ENCODE measurements around the gene SEL1L3. TPM values are rescaled to one million over a fixed set of nuclear protein-coding genes. Genes with fewer than 3 reads are reported as not detected.

Gene SEL1L3
- total and polyA plus RNA-seq, 9 of the 15 experiments (the other 6 are each of a cell fraction or from before 2014, with no cell fraction given) = 10.0 to 44.3 (median 21.6) TPM

DNA sequence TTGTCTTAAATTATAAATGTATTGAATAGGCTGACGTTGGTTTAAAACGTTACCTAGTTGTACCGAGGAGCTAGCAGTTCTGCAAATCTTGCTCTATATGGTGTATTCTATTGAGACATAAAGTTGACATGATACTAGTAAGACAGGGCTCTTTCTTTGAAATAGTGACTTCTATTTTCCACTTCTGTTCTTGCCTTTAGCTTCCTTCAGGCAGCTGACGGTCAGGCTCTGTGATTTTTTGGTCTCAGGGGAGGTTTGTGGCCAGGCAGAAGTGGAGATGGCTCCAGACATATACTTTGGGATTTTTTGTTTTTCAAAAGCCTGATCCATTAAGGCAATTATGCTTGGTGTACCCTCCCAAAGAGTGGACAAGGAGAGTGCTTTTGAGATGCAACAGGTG lies 111.9 kb downstream of the SEL1L3 start:
- CTCF ChIA-PET (ENCODE audit: low intra/inter-chr PET ratio) = no interaction called here
- BruUV-seq (replicated peaks) = no TSS peak

More for the DNA sequence above, 111.9 kb downstream of the SEL1L3 start:
- Histone ChIP-seq H3K9ac (ENCODE audit: insufficient read depth in 1 of 2, low read depth in 2 of 2, low read length in 2 of 2) (no peak overlapping the region), H3K4me3 (no peak overlapping the region), H4K20me1 (replicated peaks; ENCODE audit: control insufficient read depth, insufficient read depth, low read length) (no peaks in the 10 kb centered on the region), H2AFZ (ENCODE audit: low read depth, low read length) (no peak overlapping the region), H3K9me1 (ENCODE audit: control insufficient read depth, insufficient read depth, low read length) (no peaks in the 10 kb centered on the region), H3K79me2 (ENCODE audit: control insufficient read depth, insufficient read depth, low read length) (no peaks in the 10 kb centered on the region), H3K36me3 (ENCODE audit: control insufficient read depth, insufficient read depth, low read length) (no peaks in the 10 kb centered on the region), H3K4me1 (replicated peaks in 1 of 2; ENCODE audit: control insufficient read depth in 2 of 2, insufficient read depth in 2 of 2, low read length in 2 of 2) (no peaks in the 10 kb centered on the region), H3K4me2 (ENCODE audit: insufficient read depth, low read length) (no peak overlapping the region), H3K27me3 (ENCODE audit: control insufficient read depth in 2 of 2, insufficient read depth in 2 of 2, low read length in 2 of 2) (no peaks in the 10 kb centered on the region), H3K9me3 (replicated peaks; ENCODE audit: control insufficient read depth, insufficient read depth, low read depth, low read length) (no peaks in the 10 kb centered on the region), H3K27ac (ENCODE audit: extremely low read depth, low read depth, low read length) (no peak overlapping the region)
- no peak for DNase-seq (ENCODE audit: extremely low read depth in 1 of 4, low spot score in 3 of 4)
- no peak for TF ChIP-seq NCOR1 (IDR thresholded peaks at IDR 0.05)
- TF ChIP-seq ZNF75A (CRISPR knock-in tag; IDR thresholded peaks at IDR 0.05) = no peak
- TF ChIP-seq, protein P1, sequence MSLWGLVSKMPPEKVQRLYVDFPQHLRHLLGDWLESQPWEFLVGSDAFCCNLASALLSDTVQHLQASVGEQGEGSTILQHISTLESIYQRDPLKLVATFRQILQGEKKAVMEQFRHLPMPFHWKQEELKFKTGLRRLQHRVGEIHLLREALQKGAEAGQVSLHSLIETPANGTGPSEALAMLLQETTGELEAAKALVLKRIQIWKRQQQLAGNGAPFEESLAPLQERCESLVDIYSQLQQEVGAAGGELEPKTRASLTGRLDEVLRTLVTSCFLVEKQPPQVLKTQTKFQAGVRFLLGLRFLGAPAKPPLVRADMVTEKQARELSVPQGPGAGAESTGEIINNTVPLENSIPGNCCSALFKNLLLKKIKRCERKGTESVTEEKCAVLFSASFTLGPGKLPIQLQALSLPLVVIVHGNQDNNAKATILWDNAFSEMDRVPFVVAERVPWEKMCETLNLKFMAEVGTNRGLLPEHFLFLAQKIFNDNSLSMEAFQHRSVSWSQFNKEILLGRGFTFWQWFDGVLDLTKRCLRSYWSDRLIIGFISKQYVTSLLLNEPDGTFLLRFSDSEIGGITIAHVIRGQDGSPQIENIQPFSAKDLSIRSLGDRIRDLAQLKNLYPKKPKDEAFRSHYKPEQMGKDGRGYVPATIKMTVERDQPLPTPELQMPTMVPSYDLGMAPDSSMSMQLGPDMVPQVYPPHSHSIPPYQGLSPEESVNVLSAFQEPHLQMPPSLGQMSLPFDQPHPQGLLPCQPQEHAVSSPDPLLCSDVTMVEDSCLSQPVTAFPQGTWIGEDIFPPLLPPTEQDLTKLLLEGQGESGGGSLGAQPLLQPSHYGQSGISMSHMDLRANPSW (CRISPR knock-in tag; IDR thresholded peaks at IDR 0.05) = no peak
- TF ChIP-seq, protein P2, sequence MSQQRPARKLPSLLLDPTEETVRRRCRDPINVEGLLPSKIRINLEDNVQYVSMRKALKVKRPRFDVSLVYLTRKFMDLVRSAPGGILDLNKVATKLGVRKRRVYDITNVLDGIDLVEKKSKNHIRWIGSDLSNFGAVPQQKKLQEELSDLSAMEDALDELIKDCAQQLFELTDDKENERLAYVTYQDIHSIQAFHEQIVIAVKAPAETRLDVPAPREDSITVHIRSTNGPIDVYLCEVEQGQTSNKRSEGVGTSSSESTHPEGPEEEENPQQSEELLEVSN (IDR thresholded peaks at IDR 0.05; ENCODE audit: borderline replicate concordance in 1 of 2, extremely low read depth in 1 of 2, insufficient read depth in 1 of 2, insufficient read length in 1 of 2, low read depth in 1 of 2, low read length in 1 of 2, poor library complexity in 1 of 2, severe bottlenecking in 1 of 2) = no peak
- TF ChIP-seq NFYB (IDR thresholded peaks at IDR 0.05; ENCODE audit: extremely low read depth, insufficient read length) = no peak
- no peak for TF ChIP-seq ZNF143 (CRISPR knock-in tag; IDR thresholded peaks at IDR 0.05)
- TF ChIP-seq TBP (optimal IDR thresholded peaks at IDR 0.05; ENCODE audit: low read depth, low read length) = no peak
- TF ChIP-seq CBFA2T3 (IDR thresholded peaks at IDR 0.05) = no peak
- no peak for TF ChIP-seq MTA2 (IDR thresholded peaks at IDR 0.05; ENCODE audit: low read depth)
- TF ChIP-seq CHD2 (IDR thresholded peaks at IDR 0.05; ENCODE audit: low read depth, low read length) = no peak
- TF ChIP-seq ELF4 (CRISPR knock-in tag; IDR thresholded peaks at IDR 0.05) = no peak
- no peak for TF ChIP-seq PML (IDR thresholded peaks at IDR 0.05; ENCODE audit: low read length)
- TF ChIP-seq, protein P3, sequence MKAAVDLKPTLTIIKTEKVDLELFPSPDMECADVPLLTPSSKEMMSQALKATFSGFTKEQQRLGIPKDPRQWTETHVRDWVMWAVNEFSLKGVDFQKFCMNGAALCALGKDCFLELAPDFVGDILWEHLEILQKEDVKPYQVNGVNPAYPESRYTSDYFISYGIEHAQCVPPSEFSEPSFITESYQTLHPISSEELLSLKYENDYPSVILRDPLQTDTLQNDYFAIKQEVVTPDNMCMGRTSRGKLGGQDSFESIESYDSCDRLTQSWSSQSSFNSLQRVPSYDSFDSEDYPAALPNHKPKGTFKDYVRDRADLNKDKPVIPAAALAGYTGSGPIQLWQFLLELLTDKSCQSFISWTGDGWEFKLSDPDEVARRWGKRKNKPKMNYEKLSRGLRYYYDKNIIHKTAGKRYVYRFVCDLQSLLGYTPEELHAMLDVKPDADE (conservative IDR thresholded peaks at IDR 0.05; ENCODE audit: control insufficient read depth, low read depth, low read length) = no peak
- TF ChIP-seq, protein P4, sequence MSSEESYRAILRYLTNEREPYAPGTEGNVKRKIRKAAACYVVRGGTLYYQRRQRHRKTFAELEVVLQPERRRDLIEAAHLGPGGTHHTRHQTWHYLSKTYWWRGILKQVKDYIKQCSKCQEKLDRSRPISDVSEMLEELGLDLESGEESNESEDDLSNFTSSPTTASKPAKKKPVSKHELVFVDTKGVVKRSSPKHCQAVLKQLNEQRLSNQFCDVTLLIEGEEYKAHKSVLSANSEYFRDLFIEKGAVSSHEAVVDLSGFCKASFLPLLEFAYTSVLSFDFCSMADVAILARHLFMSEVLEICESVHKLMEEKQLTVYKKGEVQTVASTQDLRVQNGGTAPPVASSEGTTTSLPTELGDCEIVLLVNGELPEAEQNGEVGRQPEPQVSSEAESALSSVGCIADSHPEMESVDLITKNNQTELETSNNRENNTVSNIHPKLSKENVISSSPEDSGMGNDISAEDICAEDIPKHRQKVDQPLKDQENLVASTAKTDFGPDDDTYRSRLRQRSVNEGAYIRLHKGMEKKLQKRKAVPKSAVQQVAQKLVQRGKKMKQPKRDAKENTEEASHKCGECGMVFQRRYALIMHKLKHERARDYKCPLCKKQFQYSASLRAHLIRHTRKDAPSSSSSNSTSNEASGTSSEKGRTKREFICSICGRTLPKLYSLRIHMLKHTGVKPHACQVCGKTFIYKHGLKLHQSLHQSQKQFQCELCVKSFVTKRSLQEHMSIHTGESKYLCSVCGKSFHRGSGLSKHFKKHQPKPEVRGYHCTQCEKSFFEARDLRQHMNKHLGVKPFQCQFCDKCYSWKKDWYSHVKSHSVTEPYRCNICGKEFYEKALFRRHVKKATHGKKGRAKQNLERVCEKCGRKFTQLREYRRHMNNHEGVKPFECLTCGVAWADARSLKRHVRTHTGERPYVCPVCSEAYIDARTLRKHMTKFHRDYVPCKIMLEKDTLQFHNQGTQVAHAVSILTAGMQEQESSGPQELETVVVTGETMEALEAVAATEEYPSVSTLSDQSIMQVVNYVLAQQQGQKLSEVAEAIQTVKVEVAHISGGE (CRISPR knock-in tag; IDR thresholded peaks at IDR 0.05) = no peak
- no peak for TF ChIP-seq RAD51 (IDR thresholded peaks at IDR 0.05; ENCODE audit: borderline replicate concordance, low read depth)
- TF ChIP-seq MAFF (IDR thresholded peaks at IDR 0.05; ENCODE audit: low read length) = no peak
- POLR2A ChIA-PET = interaction anchor here (0.7 kb wide), 1 partner anchor 18 kb away, joined by 4 read pairs; no protein-coding TSS in a partner anchor
- intact Hi-C loops (cut with micrococcal nuclease) (no loop called here), in situ Hi-C loops (cut with MboI) (no loop called here)
- 71% methylated on average over 4 of the region's 4 CpGs for WGBS (ENCODE audit: insufficient coverage, low coverage, missing lambda C conversion rate)
- no peak for FAIRE-seq
- ATAC-seq = no peak
